Type B pancreatic cell (in vitro differentiated cells): ENCODE measurements around the gene NAPEPLD. TPM values are rescaled to one million over a fixed set of nuclear protein-coding genes. Genes with fewer than 3 reads are reported as not detected.

Experiments used
- DNase-seq: peaks from one replicate; pipeline ENCODE4 v3.0.0; 2021; ENCODE audit warnings: mixed read lengths; ENCODE audit not compliant: unreplicated experiment; ENCODE audit errors: extremely low spot score
- H3K27ac Mint-ChIP-seq: 2 replicates; pipeline ENCODE4 v1.8.0; 2021; ENCODE audit warnings: mild to moderate bottlenecking, mixed read lengths
- H3K27me3 Mint-ChIP-seq: 2 replicates; pipeline ENCODE4 v1.8.0; 2021; ENCODE audit warnings: mixed read lengths
- H3K36me3 Mint-ChIP-seq: 2 replicates; pipeline ENCODE4 v1.8.0; 2021; ENCODE audit warnings: mixed read lengths
- H3K4me1 Mint-ChIP-seq: one replicate; pipeline ENCODE4 v1.8.0; 2021; ENCODE audit warnings: mixed read lengths; ENCODE audit not compliant: unreplicated experiment
- H3K4me3 Mint-ChIP-seq: 2 replicates; pipeline ENCODE4 v1.8.0; 2021; ENCODE audit warnings: mild to moderate bottlenecking, mixed read lengths
- H3K9me3 Mint-ChIP-seq: 2 replicates; pipeline ENCODE4 v1.8.0; 2021; ENCODE audit warnings: mixed read lengths
- total RNA-seq: library from RNA; stranded (reverse); gene quantifications from 2 replicates; pipeline ENCODE4 v1.2.1, GENCODE V29; 2021; ENCODE audit warnings: low replicate concordance
- TF ChIP-seq, protein P1 (sequence below): fragments of 200-600 bp; sonication (generic); conservative IDR thresholded peaks from 2 replicates; pipeline ENCODE4 v1.5.0; 2021; ENCODE audit warnings: antibody characterized with exemption, mild to moderate bottlenecking

The NAPEPLD gene
- total RNA-seq, 1 donor from 2014 or later: 17.0 TPM

DNA sequence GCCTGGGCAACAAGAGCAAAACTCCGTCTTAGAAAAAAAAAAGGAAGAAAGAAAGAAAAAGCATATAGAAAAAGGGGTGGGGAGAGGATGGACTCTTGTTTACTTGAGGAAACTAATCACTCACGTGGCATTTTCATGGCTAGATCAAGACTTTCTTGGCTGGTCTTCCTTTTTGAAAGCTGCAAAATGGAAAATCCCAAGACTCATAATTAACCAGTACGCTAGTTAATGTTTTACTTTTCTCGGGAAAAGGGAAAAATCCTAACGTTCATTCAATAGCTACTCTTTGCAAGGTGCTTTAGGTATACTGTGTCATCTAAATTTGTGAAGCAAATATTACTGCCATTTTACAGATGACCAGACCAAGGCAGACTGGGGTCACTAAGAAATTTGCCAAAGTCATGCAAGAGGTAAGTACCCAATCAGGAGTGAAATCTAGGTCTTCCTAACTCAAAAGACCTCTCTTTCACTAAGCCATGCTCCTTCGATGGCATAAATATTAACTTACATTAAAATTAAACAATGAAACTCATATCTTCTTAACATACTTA, 24.4 kb downstream of the NAPEPLD start:
- Mint-ChIP-seq H3K27me3 (no peaks in the 10 kb centered on the region), H3K4me1 (peaks cover 5% of the 10 kb centered on the region), H3K27ac (no peak overlapping the region), H3K36me3 (peaks cover 36% of the 10 kb centered on the region), H3K4me3 (no peak overlapping the region), H3K9me3 (no peaks in the 10 kb centered on the region)
- no peak for DNase-seq
- TF ChIP-seq, protein P1, sequence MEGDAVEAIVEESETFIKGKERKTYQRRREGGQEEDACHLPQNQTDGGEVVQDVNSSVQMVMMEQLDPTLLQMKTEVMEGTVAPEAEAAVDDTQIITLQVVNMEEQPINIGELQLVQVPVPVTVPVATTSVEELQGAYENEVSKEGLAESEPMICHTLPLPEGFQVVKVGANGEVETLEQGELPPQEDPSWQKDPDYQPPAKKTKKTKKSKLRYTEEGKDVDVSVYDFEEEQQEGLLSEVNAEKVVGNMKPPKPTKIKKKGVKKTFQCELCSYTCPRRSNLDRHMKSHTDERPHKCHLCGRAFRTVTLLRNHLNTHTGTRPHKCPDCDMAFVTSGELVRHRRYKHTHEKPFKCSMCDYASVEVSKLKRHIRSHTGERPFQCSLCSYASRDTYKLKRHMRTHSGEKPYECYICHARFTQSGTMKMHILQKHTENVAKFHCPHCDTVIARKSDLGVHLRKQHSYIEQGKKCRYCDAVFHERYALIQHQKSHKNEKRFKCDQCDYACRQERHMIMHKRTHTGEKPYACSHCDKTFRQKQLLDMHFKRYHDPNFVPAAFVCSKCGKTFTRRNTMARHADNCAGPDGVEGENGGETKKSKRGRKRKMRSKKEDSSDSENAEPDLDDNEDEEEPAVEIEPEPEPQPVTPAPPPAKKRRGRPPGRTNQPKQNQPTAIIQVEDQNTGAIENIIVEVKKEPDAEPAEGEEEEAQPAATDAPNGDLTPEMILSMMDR: no peak

DNA sequence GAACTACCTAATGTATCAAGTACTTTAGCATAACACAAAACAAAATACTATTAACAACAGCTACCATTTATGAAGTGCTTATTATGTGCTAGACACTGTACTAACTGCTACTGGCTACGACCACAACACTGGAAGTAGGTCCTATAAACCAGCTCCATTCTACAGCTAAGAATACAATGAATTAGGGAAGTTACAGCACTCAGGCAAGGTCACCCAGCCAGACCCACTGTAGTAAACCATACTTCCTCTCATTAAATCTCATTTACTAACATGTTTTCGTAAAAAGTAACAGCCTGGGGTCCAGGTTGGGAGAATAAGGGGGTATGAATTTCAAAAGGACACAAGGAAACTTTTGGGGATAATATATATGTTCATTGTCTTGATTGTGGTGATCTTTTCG, 25.4 kb downstream of the NAPEPLD start:
- H3K27me3 Mint-ChIP-seq: no peaks in the 10 kb centered on the region
- TF ChIP-seq, protein P1: no peak
- DNase-seq: no peak
- H3K9me3 Mint-ChIP-seq: no peaks in the 10 kb centered on the region
- no peak overlapping the region for H3K4me3 Mint-ChIP-seq
- H3K36me3 Mint-ChIP-seq: peaks cover 38% of the 10 kb centered on the region
- no peak overlapping the region for H3K27ac Mint-ChIP-seq
- H3K4me1 Mint-ChIP-seq: peaks cover 5% of the 10 kb centered on the region

DNA sequence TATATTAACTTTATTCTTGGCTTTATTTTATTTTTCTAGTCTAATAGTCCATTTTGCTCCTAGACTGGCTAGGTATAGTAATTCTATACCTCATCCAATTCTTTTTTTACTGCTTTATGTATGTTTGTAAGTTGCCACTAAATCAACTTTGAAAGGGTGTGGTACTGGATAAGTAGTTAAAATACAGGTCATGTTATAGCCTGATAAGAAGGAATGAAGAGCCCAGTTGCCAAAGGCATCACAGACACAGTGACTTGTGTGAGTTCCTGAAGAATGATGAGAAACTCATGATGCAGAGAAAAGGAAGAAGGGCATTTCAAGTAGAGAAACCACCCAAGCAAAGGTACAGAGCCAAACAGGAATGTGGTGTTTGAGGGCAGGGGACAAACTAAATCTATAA, 27.3 kb downstream of the NAPEPLD start:
- Mint-ChIP-seq H3K9me3 (no peaks in the 10 kb centered on the region), H3K4me1 (peaks cover 5% of the 10 kb centered on the region)

GRCh38 chr7:103120362-103120761, 28.5 kb downstream of the NAPEPLD start:
- Mint-ChIP-seq H3K27me3 (no peaks in the 10 kb centered on the region), H3K36me3 (peaks cover 21% of the 10 kb centered on the region), H3K9me3 (no peaks in the 10 kb centered on the region), H3K27ac (no peak overlapping the region), H3K4me1 (peaks cover 5% of the 10 kb centered on the region), H3K4me3 (no peak overlapping the region)
- TF ChIP-seq, protein P1: no peak
- DNase-seq: no peak

More for the DNA sequence above, 27.3 kb downstream of the NAPEPLD start:
- Mint-ChIP-seq H3K36me3 (peaks cover 26% of the 10 kb centered on the region), H3K4me3 (no peak overlapping the region), H3K27me3 (no peaks in the 10 kb centered on the region), H3K27ac (no peak overlapping the region)
- no peak for DNase-seq
- TF ChIP-seq, protein P1: no peak

GRCh38 chr7:103119791-103120291, 29.1 kb downstream of the NAPEPLD start:
- H3K27me3 Mint-ChIP-seq: no peaks in the 10 kb centered on the region
- H3K4me1 Mint-ChIP-seq: peaks cover 5% of the 10 kb centered on the region
- DNase-seq: no peak
- TF ChIP-seq, protein P1: no peak
- H3K36me3 Mint-ChIP-seq: peaks cover 21% of the 10 kb centered on the region
- H3K4me3 Mint-ChIP-seq: no peak overlapping the region
- no peak overlapping the region for H3K27ac Mint-ChIP-seq
- H3K9me3 Mint-ChIP-seq: no peaks in the 10 kb centered on the region
